ENCODE results near the gene FXYD2. TPM values are rescaled to one million over a fixed set of nuclear protein-coding genes. Genes with fewer than 3 reads are reported as not detected.
A peak's percentile ranks its signal among the peaks of the same experiment; 100 is the strongest.

The FXYD2 gene
- total and polyA plus RNA-seq, 9 donors = 1.7 to 23.1 (median 10.5) TPM

- Histone ChIP-seq H3K36me3 (no peaks in the 10 kb centered on the region), H3K27me3 (no peaks in the 10 kb centered on the region), H3K9me3 (no peaks in the 10 kb centered on the region), H3K4me3 (no peak overlapping the region), H3K4me1 (ENCODE audit: insufficient read depth) (peaks cover 8% of the 10 kb centered on the region), H3K27ac (no peak overlapping the region)
- no peak for TF ChIP-seq EP300 (IDR thresholded peaks at IDR 0.05)
- WGBS, 3 donors = 73 to 74% (median 73%) methylated on average over 18 of the region's 18 CpGs
- peak in 4 of 5 donors; percentile 14 to 31 (median 16) for DNase-seq
- intact Hi-C loops (cut with DNase I) = no loop called here
Observed at GRCh38 chr11:117837070-117837776, 12.7 kb upstream of the FXYD2 start.

- Histone ChIP-seq H3K4me1 (ENCODE audit: insufficient read depth) (peaks cover 11% of the 10 kb centered on the region), H3K4me3 (no peak overlapping the region), H3K27me3 (no peaks in the 10 kb centered on the region), H3K27ac (no peak overlapping the region), H3K36me3 (no peaks in the 10 kb centered on the region), H3K9me3 (no peaks in the 10 kb centered on the region)
- intact Hi-C loops (cut with DNase I) = no loop called here
- DNase-seq = peak in 2 of 5 donors; percentile 6 to 16
- no peak for TF ChIP-seq CTCF (IDR thresholded peaks at IDR 0.05)
- TF ChIP-seq EP300 (IDR thresholded peaks at IDR 0.05) = no peak
- no peak for TF ChIP-seq POLR2A (IDR thresholded peaks at IDR 0.05)
- WGBS, 3 donors = 90 to 93% (median 93%) methylated on average over 14 of the region's 14 CpGs
Observed at GRCh38 chr11:117836077-117836960, 11.8 kb upstream of the FXYD2 start.

DNA sequence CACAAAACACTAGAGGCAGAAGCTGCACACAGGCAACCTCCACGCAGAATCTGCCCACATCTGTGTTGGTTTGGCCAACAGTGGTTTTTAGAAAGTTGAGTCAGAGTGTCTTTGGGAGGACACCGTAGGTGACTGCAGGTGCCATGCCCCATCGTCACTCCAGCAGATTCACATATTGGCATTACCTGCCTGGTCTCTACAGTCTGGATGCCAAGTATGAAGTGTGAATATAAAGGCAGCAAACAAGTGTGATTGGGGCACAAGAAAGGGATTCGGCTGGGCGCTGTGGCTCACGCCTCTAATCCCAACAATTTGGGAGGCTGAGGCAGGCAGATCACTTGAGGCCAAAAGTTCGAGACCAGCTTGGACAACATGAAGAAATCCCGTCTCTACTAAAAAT lies 11.0 kb upstream of the FXYD2 start:
- TF ChIP-seq EP300 (IDR thresholded peaks at IDR 0.05) (no peak), POLR2A (IDR thresholded peaks at IDR 0.05) (no peak), CTCF (IDR thresholded peaks at IDR 0.05) (no peak)
- H3K27ac ChIP-seq = no peak overlapping the region
- peaks cover 11% of the 10 kb centered on the region for H3K4me1 ChIP-seq (ENCODE audit: insufficient read depth)
- H3K27me3 ChIP-seq = no peaks in the 10 kb centered on the region
- WGBS, 3 donors = 93 to 97% (median 97%) methylated on average over 8 of the region's 8 CpGs
- intact Hi-C loops (cut with DNase I) = no loop called here
- no peaks in the 10 kb centered on the region for H3K9me3 ChIP-seq
- DNase-seq = no peak
- H3K36me3 ChIP-seq = no peaks in the 10 kb centered on the region
- H3K4me3 ChIP-seq = no peak overlapping the region

GRCh38 chr11:117834838-117835443 lies 10.4 kb upstream of the FXYD2 start:
- DNase-seq = peak in 1 of 5 donors; percentile 30
- TF ChIP-seq CTCF (IDR thresholded peaks at IDR 0.05) (no peak), POLR2A (IDR thresholded peaks at IDR 0.05) (no peak), EP300 (IDR thresholded peaks at IDR 0.05) (no peak)
- H3K27me3 ChIP-seq = no peaks in the 10 kb centered on the region
- no peaks in the 10 kb centered on the region for H3K9me3 ChIP-seq
- 93 to 95% (median 95%) methylated on average over 17 of the region's 17 CpGs for WGBS, 3 donors
- H3K36me3 ChIP-seq = no peaks in the 10 kb centered on the region
- H3K4me1 ChIP-seq (ENCODE audit: insufficient read depth) = peaks cover 11% of the 10 kb centered on the region
- no peak overlapping the region for H3K4me3 ChIP-seq
- intact Hi-C loops (cut with DNase I) = no loop called here
- no peak overlapping the region for H3K27ac ChIP-seq
